Lower lobe of right lung (tissue), 2 donors: ENCODE results near the gene PI4KA. TPM values are rescaled to one million over a fixed set of nuclear protein-coding genes. Genes with fewer than 3 reads are reported as not detected.

Source experiments
- ATAC-seq, 2 donors: fragments of 200-7000 bp; cut with Tn5 transposase; one replicate each; pipeline ENCODE4 v1.9.1; 2020 to 2022; ENCODE audit warnings: mild to moderate bottlenecking in 2 of 2, moderate library complexity in 2 of 2
- DNase-seq: peaks from one replicate; pipeline ENCODE4 v3.0.0-alpha.2; 2020
- H3K27ac ChIP-seq: fragments of 200-600 bp; one replicate; pipeline ENCODE4 v1.8.0; 2022
- H3K27me3 ChIP-seq: fragments of 200-600 bp; one replicate; pipeline ENCODE4 v1.8.0; 2022; ENCODE audit warnings: low read depth
- H3K36me3 ChIP-seq: fragments of 200-600 bp; one replicate; pipeline ENCODE4 v1.8.0; 2022; ENCODE audit warnings: mild to moderate bottlenecking
- H3K4me1 ChIP-seq: fragments of 200-600 bp; one replicate; pipeline ENCODE4 v1.8.0; 2022
- H3K4me3 ChIP-seq: fragments of 200-600 bp; one replicate; pipeline ENCODE4 v1.8.0; 2022; ENCODE audit warnings: mild to moderate bottlenecking
- H3K9me3 ChIP-seq: fragments of 200-600 bp; one replicate; pipeline ENCODE4 v1.8.0; 2022
- intact Hi-C: fragments of 100-400 bp; cut with DNase I; formaldehyde crosslinking; loops from one replicate; pipeline ENCODE4 v1.11.0; 2022
- total RNA-seq: library from RNA; stranded (reverse); fragmentation: NEBNext Ultra II Directional; extraction: Animal tissue kit (Norgen Biotek cat#: 25700); gene quantifications from one replicate; pipeline ENCODE4 v1.2.1, GENCODE V29; 2021
- TF ChIP-seq, protein P1 (sequence below): fragments of 200-600 bp; IDR thresholded peaks from one replicate; pipeline ENCODE4 v1.8.0; 2022; ENCODE audit warnings: antibody characterized with exemption, mild to moderate bottlenecking
- donor health status: DM: no; HTN: yes; CAD: no; lungs with severe emphysema.

Gene PI4KA
- total RNA-seq, 1 donor from 2014 or later: 109 TPM

- H3K9me3 ChIP-seq: no peaks in the 10 kb centered on the region
- no peak overlapping the region for H3K27ac ChIP-seq
- H3K4me3 ChIP-seq: no peak overlapping the region
- H3K27me3 ChIP-seq: no peaks in the 10 kb centered on the region
- TF ChIP-seq, protein P1, sequence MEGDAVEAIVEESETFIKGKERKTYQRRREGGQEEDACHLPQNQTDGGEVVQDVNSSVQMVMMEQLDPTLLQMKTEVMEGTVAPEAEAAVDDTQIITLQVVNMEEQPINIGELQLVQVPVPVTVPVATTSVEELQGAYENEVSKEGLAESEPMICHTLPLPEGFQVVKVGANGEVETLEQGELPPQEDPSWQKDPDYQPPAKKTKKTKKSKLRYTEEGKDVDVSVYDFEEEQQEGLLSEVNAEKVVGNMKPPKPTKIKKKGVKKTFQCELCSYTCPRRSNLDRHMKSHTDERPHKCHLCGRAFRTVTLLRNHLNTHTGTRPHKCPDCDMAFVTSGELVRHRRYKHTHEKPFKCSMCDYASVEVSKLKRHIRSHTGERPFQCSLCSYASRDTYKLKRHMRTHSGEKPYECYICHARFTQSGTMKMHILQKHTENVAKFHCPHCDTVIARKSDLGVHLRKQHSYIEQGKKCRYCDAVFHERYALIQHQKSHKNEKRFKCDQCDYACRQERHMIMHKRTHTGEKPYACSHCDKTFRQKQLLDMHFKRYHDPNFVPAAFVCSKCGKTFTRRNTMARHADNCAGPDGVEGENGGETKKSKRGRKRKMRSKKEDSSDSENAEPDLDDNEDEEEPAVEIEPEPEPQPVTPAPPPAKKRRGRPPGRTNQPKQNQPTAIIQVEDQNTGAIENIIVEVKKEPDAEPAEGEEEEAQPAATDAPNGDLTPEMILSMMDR: no peak
- ATAC-seq (no peak), DNase-seq (no peak)
- no peaks in the 10 kb centered on the region for H3K36me3 ChIP-seq
- intact Hi-C loops: no loop called here
- peaks cover 28% of the 10 kb centered on the region for H3K4me1 ChIP-seq
Measured at GRCh38 chr22:20852503-20852902, 6.1 kb downstream of the PI4KA start.

DNA sequence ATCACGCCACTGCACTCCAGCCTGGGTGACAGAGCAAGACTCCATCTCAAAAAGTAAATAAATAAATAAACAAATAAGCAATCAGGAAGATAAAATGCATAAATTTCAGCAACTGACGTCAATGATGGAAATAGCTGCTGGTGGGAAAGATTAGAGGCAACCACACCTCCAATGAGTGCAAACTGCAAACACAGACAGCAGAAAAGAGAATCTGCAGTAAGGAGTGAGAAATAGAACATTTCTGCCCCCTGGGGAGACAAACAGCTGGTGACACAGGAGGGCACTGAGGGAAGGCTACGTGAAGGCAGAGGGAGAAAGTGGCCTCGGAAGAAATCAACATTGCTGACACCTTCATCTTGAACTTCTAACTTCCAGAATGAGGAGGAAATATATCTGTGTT lies 6.5 kb downstream of the PI4KA start:
- ATAC-seq (no peak), DNase-seq (no peak)
- H3K27me3 ChIP-seq: no peaks in the 10 kb centered on the region
- no peaks in the 10 kb centered on the region for H3K36me3 ChIP-seq
- no peak overlapping the region for H3K4me3 ChIP-seq
- H3K4me1 ChIP-seq: peaks cover 24% of the 10 kb centered on the region
- TF ChIP-seq, protein P1: no peak
- intact Hi-C loops: no loop called here
- H3K9me3 ChIP-seq: no peaks in the 10 kb centered on the region
- H3K27ac ChIP-seq: no peak overlapping the region

DNA sequence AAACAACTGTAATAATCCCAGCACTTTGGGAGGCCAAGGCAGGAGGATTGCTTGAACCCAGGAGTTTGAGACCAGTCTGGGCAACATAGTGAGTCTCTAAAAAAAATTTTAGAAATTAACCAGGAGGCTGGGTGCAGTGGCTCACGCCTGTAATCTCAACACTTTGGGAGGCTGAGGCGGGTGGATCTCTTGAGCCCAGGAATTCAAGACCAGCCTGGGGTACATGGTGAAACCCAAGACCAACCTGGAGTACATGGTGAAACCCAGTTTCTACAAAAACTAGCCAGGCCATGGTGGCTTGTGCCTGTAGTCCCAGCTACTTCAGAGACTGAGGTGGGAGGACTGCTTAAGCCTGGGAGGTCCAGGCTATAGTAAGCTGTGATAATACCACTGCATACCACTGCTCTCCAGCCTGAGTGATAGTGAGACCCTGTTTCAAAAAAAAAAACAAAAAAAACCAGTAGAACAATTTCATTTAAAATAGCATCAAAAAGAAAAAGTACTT lies 11.2 kb downstream of the PI4KA start:
- no peak for ATAC-seq
- no peaks in the 10 kb centered on the region for H3K36me3 ChIP-seq
- TF ChIP-seq, protein P1: no peak
- H3K4me1 ChIP-seq: peaks cover 5% of the 10 kb centered on the region
- H3K4me3 ChIP-seq: no peak overlapping the region
- intact Hi-C loops: no loop called here
- H3K9me3 ChIP-seq: no peaks in the 10 kb centered on the region
- DNase-seq: no peak
- H3K27ac ChIP-seq: no peak overlapping the region
- H3K27me3 ChIP-seq: no peaks in the 10 kb centered on the region

DNA sequence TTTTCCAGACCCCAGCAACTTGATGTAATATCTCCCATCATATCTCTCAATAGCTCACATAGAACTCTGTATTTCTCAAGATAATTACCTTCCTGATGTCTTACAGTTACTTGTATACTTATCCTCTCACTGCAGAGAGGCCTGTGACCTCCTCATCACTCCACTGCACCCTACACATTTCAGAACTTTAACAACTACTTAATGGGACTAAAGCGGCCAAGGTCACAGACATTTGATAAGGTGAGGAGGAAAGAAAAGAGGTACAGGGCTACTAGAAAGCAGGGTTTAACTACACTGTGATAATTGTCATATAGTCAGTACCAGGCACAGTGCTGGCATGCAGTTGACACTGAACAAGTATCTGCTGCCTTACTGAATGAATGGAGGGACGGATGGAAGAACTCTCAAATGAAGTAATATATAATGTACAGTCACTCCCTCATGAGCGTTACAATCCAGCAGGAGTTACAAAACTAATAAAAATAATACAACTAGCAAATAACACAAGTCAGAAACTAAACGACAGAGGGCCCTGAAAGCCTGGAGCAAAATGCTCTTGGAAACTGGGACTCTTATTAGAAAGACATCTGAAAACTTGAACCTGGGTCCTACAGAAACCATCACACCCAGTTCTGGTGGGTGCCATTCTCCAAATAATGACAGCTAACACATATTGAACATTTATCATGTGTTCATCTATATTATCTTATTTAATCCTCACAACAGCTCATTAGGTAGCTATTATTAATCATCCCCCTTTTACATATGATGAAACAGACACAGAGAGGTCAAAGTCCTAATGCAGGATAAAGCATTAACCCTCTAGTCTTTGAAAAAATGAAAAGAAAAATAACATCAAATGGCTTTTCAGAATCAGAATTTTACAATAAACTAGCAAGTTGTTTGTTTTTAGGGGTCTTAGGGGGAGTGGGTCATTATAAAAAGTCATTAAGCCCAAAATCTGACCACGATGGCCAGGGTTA lies 14.3 kb downstream of the PI4KA start:
- no peaks in the 10 kb centered on the region for H3K9me3 ChIP-seq
- H3K4me3 ChIP-seq: no peak overlapping the region
- no peak overlapping the region for H3K27ac ChIP-seq
- no peaks in the 10 kb centered on the region for H3K4me1 ChIP-seq
- no peaks in the 10 kb centered on the region for H3K27me3 ChIP-seq
- DNase-seq: no peak
- no peaks in the 10 kb centered on the region for H3K36me3 ChIP-seq
- TF ChIP-seq, protein P1: no peak
- no peak for ATAC-seq
- intact Hi-C loops: no loop called here

DNA sequence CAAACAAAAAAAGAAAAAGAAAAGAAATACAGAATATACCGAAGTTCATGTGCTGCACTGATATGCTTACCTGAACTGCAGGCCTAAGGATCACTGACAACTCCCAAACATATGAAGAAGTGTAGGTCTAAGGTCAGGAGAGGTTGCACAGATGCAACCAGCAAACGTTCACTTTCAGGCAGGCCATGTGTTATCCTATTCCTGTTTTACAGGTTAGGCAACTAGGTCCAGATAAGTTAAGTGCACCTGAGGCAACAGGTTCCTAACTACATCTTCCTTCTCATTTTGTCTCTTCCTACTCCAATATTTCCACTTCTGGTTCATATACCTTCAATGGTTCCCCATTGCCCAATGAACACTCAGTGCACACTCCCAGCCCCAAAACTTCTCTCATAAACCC lies 15.1 kb downstream of the PI4KA start:
- ATAC-seq (peak in 1 of 2 donors; percentile 27), DNase-seq (no peak)
- TF ChIP-seq, protein P1: no peak
- no peaks in the 10 kb centered on the region for H3K9me3 ChIP-seq
- H3K27ac ChIP-seq: no peak overlapping the region
- H3K36me3 ChIP-seq: no peaks in the 10 kb centered on the region
- no peaks in the 10 kb centered on the region for H3K27me3 ChIP-seq
- intact Hi-C loops: no loop called here
- H3K4me3 ChIP-seq: no peak overlapping the region
- H3K4me1 ChIP-seq: no peaks in the 10 kb centered on the region
